HG02759 (cell line): ENCODE results near the gene PSG5.
"Not testable (repeated sequence)": the region's sequence is repeated elsewhere in the genome, so short reads cannot be mapped to it uniquely, and the experiment has no call there.

Source experiments
- ATAC-seq: cut with Tn5 transposase; IDR thresholded peaks from one replicate; pipeline ENCODE4 v1.9.1; 2021; ENCODE audit warnings: mild to moderate bottlenecking, moderate library complexity; ENCODE audit not compliant: unreplicated experiment

PSG5 gene

GRCh38 chr19:43186311-43186935 lies at the start of gene PSG5:
PSG5 (minus strand) TSS chr19:43186536; CDS start chr19:43186405, 131 bp downstream.
- not testable (repeated sequence) for ATAC-seq

- ATAC-seq = not testable (repeated sequence)
Observed at GRCh38 chr19:43235686-43236085, 49.4 kb upstream of the PSG5 start.

DNA sequence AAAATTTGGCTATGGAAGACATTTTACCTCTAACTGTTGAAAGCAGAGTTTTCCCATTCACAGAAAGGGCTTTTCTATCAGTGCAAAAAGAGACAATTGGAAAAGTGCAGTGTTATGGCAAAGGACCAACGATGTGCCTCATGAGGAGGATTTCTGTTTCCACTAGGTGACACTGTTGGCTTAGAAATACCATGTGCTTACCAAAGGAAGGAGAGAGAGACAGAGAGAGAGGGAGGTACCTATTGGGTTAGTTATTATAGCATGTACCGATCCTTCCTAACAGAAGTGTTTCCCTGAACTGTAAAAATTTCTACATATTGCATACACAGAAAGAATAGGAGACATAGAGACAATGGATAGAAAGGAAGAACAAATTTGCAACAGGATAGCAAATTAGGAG lies 43.0 kb upstream of the PSG5 start:
- ATAC-seq = no peak

DNA sequence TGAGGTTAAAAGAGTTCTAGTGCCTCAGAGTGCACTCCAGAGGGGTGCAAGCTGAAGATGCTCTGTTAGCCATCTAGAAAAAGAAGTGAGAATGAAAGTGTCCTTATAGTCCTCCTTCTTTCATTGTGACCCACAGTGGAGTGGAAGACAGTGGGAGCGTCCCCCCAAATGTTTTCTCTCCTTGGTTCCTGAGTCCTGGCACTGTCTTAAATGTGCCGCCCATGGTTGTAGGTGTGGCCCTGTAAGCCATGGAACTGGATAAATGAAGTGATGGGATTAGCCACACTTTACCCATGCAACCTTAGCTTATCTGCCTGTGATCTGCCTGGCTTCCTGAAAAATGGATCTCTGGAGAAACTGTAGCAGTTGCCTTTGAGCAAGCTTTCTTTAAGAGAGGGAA lies 42.4 kb upstream of the PSG5 start:
- ATAC-seq = not testable (repeated sequence)

GRCh38 chr19:43226986-43227385 lies 40.6 kb upstream of the PSG5 start:
- not testable (repeated sequence) for ATAC-seq

DNA sequence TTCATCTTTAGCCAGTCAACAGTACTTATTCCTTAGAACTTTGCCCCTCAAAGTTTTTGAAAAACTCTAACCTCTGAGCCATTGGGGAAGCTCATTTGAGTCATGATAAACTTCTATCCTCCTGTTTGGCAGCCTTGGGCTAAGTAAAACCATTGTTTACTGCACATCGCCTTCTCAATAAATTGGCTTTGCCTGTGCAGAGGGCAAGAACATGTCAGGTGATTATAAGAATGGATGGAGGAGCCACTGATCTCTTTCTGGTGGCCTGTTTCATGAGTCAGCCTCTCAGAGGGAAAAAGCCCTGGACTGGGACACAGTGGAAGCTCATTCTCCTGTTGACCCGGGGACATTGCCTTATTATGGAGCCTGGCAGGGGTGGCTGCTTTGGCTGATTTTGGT lies 38.5 kb upstream of the PSG5 start:
- no peak for ATAC-seq

- ATAC-seq = not testable (repeated sequence)
Observed at GRCh38 chr19:43224201-43224854, 38.0 kb upstream of the PSG5 start.

DNA sequence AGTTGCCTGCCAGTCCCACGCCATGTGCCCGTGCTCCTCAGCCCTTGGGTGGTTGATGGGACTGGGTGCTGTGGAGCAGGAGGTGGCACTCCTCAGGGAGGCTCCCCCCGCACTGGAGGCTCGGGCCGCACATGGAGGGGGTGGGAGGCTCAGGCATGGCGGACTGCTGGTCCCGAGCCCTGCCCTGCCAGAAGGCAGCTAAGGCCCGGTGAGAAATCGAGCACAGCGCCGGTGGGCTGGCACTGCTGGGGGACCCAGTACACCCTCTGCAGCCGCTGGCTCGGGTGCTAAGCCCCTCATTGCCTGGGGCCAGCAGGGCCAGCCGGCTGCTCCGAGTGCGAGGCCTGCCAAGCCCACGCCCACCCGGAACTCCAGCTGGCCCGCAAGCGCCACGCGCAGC lies 35.6 kb upstream of the PSG5 start:
- ATAC-seq = not testable (repeated sequence)

- ATAC-seq = not testable (repeated sequence)
Observed at GRCh38 chr19:43219136-43219535, 32.8 kb upstream of the PSG5 start.

GRCh38 chr19:43215881-43216280 lies 29.5 kb upstream of the PSG5 start:
- ATAC-seq = not testable (repeated sequence)

- ATAC-seq = no peak
Observed at GRCh38 chr19:43207991-43208390, 21.7 kb upstream of the PSG5 start.

GRCh38 chr19:43207174-43207573 lies 20.8 kb upstream of the PSG5 start:
- not testable (repeated sequence) for ATAC-seq

DNA sequence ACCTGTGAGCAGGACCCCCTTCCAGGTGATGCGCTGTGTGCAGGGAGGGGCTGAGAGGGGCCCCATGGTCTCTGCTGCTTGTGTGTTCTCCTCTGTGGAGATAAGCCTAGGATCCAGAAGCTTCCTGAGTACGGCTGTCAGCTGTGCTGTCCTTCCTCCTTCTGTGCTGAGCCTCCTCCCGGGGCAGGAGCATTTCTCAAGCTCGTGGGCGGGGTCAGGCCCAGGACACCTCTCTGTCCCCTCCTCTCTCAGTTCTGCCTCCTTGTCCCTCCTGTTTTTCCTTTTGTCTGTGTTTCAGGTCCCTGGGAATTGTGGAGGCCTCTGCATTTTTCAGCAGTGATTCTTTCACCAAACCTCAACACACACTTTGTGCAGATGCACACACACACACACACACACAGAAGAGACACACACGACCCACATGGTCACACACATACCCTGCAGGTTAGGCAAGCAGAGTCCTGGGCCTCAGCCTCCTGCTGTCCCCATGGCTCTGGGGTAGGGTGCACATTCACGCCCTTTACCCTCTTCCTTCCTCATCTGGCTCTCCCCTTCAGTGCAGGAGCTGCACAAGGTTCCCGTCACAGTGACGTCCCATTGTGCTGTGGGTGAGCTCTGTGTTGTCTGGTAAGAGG lies 19.3 kb upstream of the PSG5 start, which contains the start of gene PSG4:
Gene PSG4, minus strand, starts transcription at position 168 of the 635 bp plus-strand sequence. Its CDS starts 102 bp downstream, at position 66.
- ATAC-seq = not testable (repeated sequence)

- ATAC-seq = not testable (repeated sequence)
Observed at GRCh38 chr19:43203611-43204010, 17.3 kb upstream of the PSG5 start.

- ATAC-seq = not testable (repeated sequence)
Observed at GRCh38 chr19:43201891-43202290, 15.6 kb upstream of the PSG5 start.

- ATAC-seq = not testable (repeated sequence)
Observed at GRCh38 chr19:43201337-43201801, 15.0 kb upstream of the PSG5 start.

DNA sequence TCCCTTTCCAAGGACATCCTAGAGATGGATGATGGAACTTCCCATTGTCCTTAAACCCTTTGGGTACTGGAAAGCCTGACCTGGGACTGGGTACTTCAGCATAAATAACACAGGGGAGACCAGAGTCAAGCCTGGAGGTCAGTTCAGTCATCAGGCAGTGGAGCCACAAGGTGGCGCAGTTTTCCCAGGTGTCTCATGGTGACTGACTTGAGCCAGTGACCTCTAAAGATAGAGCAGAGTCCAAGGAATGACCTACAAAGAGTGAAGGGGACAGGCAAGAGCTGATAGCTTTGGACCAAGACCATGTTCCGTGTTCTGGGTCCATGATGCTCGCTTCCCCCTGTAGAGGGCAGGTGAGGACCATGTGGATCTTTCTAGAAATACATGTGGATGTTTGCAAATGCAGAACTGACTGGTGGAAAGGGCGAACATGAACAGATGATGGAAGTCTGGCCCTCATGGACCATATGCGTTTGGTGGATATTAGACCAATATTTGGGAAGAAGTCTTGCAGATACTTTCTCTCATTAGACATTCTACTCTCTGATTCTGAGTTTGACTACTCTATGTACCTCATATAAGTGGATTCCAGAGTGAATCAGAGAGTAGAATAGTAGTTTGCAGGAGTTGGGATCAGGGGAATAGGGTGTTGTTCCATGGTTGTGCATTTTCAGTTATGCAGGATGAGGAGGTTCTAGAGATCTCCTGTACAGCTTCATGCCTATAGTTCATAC lies 12.5 kb upstream of the PSG5 start:
- not testable (repeated sequence) for ATAC-seq

- ATAC-seq = not testable (repeated sequence)
Observed at GRCh38 chr19:43197666-43198397, 11.5 kb upstream of the PSG5 start.

DNA sequence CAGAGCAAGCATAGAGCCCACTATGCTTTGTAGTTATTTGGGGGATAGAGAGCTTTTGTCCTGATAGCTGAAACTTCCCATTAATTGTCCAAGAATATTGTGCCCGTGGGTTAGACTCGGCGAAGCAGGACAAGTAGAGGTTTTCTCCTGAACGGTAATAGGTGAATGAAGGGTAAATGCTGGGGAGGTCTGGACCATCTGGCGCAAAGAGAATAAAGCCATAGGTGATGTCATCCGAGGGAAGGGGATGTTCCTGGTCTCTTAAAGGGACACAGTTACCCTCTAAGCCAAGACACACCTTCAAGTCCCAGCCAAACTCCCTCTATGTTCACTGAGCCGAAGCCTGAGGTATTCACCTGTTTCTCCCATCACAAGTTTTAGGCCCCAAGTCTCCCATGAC lies 8.1 kb upstream of the PSG5 start:
- not testable (repeated sequence) for ATAC-seq
